Endothelial cell of umbilical vein (primary cell): ENCODE measurements around the gene IER3. TPM values are rescaled to one million over a fixed set of nuclear protein-coding genes. Genes with fewer than 3 reads are reported as not detected.
A peak's percentile ranks its signal among the peaks of the same experiment; 100 is the strongest.

Experiments used
- BruUV-seq: library from RNA; stranded (reverse); fragments of 400-500 nt; replicated peaks from 2 replicates; lab custom pipeline; 2021; lab: Mats Ljungman, UMichigan
- CTCF ChIA-PET: fragments of 300-600, 350-600 bp; sonication (Branson Sonifier 250); formaldehyde crosslinking; loops from one replicate; lab custom pipeline; 2021; ENCODE audit warnings: antibody characterized with exemption, inconsistent platforms; lab: Charles Lee
- POLR2A ChIA-PET: fragments of 300-600, 350-600 bp; sonication (Branson Sonifier 250); formaldehyde crosslinking; loops from one replicate; lab custom pipeline; 2021; ENCODE audit warnings: antibody characterized with exemption, inconsistent platforms; lab: Charles Lee
- DNase-seq: peaks from one replicate; pipeline ENCODE4 v3.0.0-alpha.2; 2011; ENCODE audit warnings: low read depth, low spot score
- FAIRE-seq: peaks from 2 replicates; lab custom pipeline; 2011; peaks lifted over from hg19 to GRCh38; lab: Jason Lieb, UNC
- H2AFZ ChIP-seq: 2 replicates; pipeline ENCODE4 v1.6.0; 2012; ENCODE audit warnings: low read depth, low read length, control low read depth, inconsistent platforms
- H3K27ac ChIP-seq: 2 replicates; pipeline ENCODE4 v1.5.1; 2011; ENCODE audit warnings: low read depth, mild to moderate bottlenecking, control low read depth, low read length, moderate library complexity; ENCODE audit not compliant: insufficient read depth
- H3K27me3 ChIP-seq, 2 experiments: 2 replicates each; pipeline versions ENCODE4 v1.6.0 to v1.6.1; 2011; ENCODE audit warnings: low read length in 2 of 2, mixed read lengths in 1 of 2; ENCODE audit not compliant: control insufficient read depth in 2 of 2, insufficient read depth in 2 of 2
- H3K36me3 ChIP-seq, 2 experiments: 2 replicates in 1 of 2; 3 replicates in 1 of 2; pipeline ENCODE4 v1.5.1; 2011; ENCODE audit warnings: low read length in 2 of 2, mild to moderate bottlenecking in 1 of 2, moderate library complexity in 1 of 2; ENCODE audit not compliant: control insufficient read depth in 2 of 2, insufficient read depth in 2 of 2; ENCODE audit errors: extremely low read depth in 1 of 2
- H3K4me1 ChIP-seq: 3 replicates; pipeline ENCODE4 v1.5.1; 2011; ENCODE audit warnings: mild to moderate bottlenecking, low read length; ENCODE audit not compliant: control insufficient read depth, insufficient read depth; ENCODE audit errors: extremely low read depth
- H3K4me2 ChIP-seq: 2 replicates; pipeline ENCODE4 v1.6.1; 2011; ENCODE audit warnings: low read length, control low read depth, mixed read lengths; ENCODE audit not compliant: insufficient read depth
- H3K4me3 ChIP-seq, 3 experiments: fragments of 200-600 bp in 1 of 3; sonication (generic), shearing (Covaris generic) in 1 of 3; replicated peaks in 1 of 3; 2 replicates each; pipeline ENCODE4 v1.5.1; 2011 to 2016; ENCODE audit warnings: control low read depth in 3 of 3, low read length in 3 of 3, mild to moderate bottlenecking in 2 of 3, inconsistent platforms in 1 of 3, low read depth in 1 of 3, moderate library complexity in 1 of 3; ENCODE audit not compliant: insufficient read depth in 1 of 3
- H3K79me2 ChIP-seq: 2 replicates; pipeline ENCODE4 v1.6.0; 2012; ENCODE audit warnings: low read length, inconsistent platforms; ENCODE audit not compliant: control insufficient read depth, insufficient read depth
- H3K9ac ChIP-seq: replicated peaks from 2 replicates; pipeline ENCODE3; 2011; ENCODE audit warnings: low read length, control low read depth; ENCODE audit not compliant: insufficient read depth; ENCODE audit errors: extremely low read depth
- H3K9me1 ChIP-seq: replicated peaks from 3 replicates; pipeline ENCODE4 v1.6.0; 2011; ENCODE audit warnings: mild to moderate bottlenecking, low read length; ENCODE audit not compliant: control insufficient read depth, insufficient read depth; ENCODE audit errors: extremely low read depth
- H3K9me3 ChIP-seq: replicated peaks from 2 replicates; pipeline ENCODE4 v1.5.1; 2012; ENCODE audit warnings: low read length, inconsistent platforms; ENCODE audit not compliant: control insufficient read depth, insufficient read depth
- H4K20me1 ChIP-seq: replicated peaks from 2 replicates; pipeline ENCODE3; 2011; ENCODE audit warnings: mild to moderate bottlenecking, low read length; ENCODE audit not compliant: control insufficient read depth, insufficient read depth; ENCODE audit errors: extremely low read depth
- CTCF ChIP-seq, 2 donors: IDR thresholded peaks; 1 replicate in 1 of 2; 2 replicates in 1 of 2; pipeline ENCODE4 v1.5.1; 2011; ENCODE audit warnings: low read length in 2 of 2, mild to moderate bottlenecking in 2 of 2, moderate library complexity in 2 of 2, control low read depth in 1 of 2, inconsistent platforms in 1 of 2, low read depth in 1 of 2; ENCODE audit not compliant: insufficient read depth in 1 of 2; ENCODE audit errors: extremely low read depth in 1 of 2
- MYC ChIP-seq: IDR thresholded peaks from one replicate; pipeline ENCODE4 v1.6.1; 2011; ENCODE audit warnings: mild to moderate bottlenecking, low read depth, low read length
- dilution Hi-C: fragments of 300-500 bp; cut with MboI; formaldehyde crosslinking; loops from one replicate; pipeline ENCODE4 v1.15.0; 2019; ENCODE audit warnings: low sequenced_read_pairs; ENCODE audit not compliant: extremely low pct_ligation_motif_present
- intact Hi-C: fragments of 100-400 bp; cut with micrococcal nuclease; formaldehyde crosslinking; loops from one replicate; pipeline ENCODE4 v1.10.0; 2022
- polyA plus RNA-seq, 4 experiments: library from polyadenylated mRNA; depleted of rRNA in 3 of 4; stranded (reverse) in 3 of 4; unstranded in 1 of 4; fragments of >200 nt; gene quantifications; 2 replicates each; pipeline versions ENCODE4 v1.2.1 to v1.2.3, GENCODE V29; 2011 to 2012; ENCODE audit warnings: missing spikeins in 1 of 4
- total RNA-seq: library from RNA; stranded (reverse); gene quantifications from 2 replicates; pipeline ENCODE4 v1.2.3, GENCODE V29; 2021

Gene IER3
- total and polyA plus RNA-seq, 2 donors (not counting 3 experiments of a cell fraction or from before 2014, with no cell fraction given) = 170 to 468 TPM

GRCh38 chr6:30720738-30721197, 23.6 kb downstream of the IER3 start:
- Histone ChIP-seq H3K36me3 (peaks cover 16 to 30% of the 10 kb centered on the region in 2 experiments), H3K9me3 (no peaks in the 10 kb centered on the region), H3K4me3 (peak overlapping the region; percentile 94 to 99 (median 99)), H3K9me1 (no peaks in the 10 kb centered on the region), H3K9ac (peak overlapping the region; percentile 100), H2AFZ (no peak overlapping the region), H3K4me1 (peaks cover 44% of the 10 kb centered on the region), H3K27ac (peak overlapping the region; percentile 94), H3K27me3 (no peaks in the 10 kb centered on the region), H3K79me2 (peaks cover 65% of the 10 kb centered on the region), H4K20me1 (peaks cover 7% of the 10 kb centered on the region), H3K4me2 (no peak overlapping the region)
- no peak for TF ChIP-seq CTCF (IDR thresholded peaks at IDR 0.05; ENCODE audit: extremely low read depth in 1 of 2, insufficient read depth in 1 of 2, low read depth in 1 of 2, low read length in 2 of 2)
- peak; percentile 71 for TF ChIP-seq MYC
- CTCF ChIA-PET = interaction anchor here (0.8 to 9.2 kb wide), 10 partner anchors 11 to 367 kb away, joined by 3 to 296 read pairs (median 6); partner anchors contain the start of gene DHX16
- dilution Hi-C loops (no loop called here), intact Hi-C loops (loop anchor here (1.0 to 2.0 kb wide), 4 partner anchors 22 to 238 kb away; partner anchors contain the start of genes C6orf136 and FLOT1)
- no peak for FAIRE-seq
- BruUV-seq = TSS peak; percentile 32
- POLR2A ChIA-PET = interaction anchor here (0.6 to 3.0 kb wide), 7 partner anchors 24 to 97 kb away, joined by 3 to 34 read pairs (median 3); partner anchors contain the start of genes IER3 and NRM
- DNase-seq = peak; percentile 56
